Psoas muscle (tissue), 8 donors: ENCODE results near the gene DNAL1. TPM values are rescaled to one million over a fixed set of nuclear protein-coding genes. Genes with fewer than 3 reads are reported as not detected.
A peak's percentile ranks its signal among the peaks of the same experiment; 100 is the strongest.

Source experiments
- ATAC-seq, 4 donors: fragments of 200-7000 bp; cut with Tn5 transposase; one replicate each; pipeline ENCODE4 v1.9.1; 2020; ENCODE audit warnings: moderate library complexity in 3 of 4, mild to moderate bottlenecking in 2 of 4
- DNase-seq, 2 donors: peaks; one replicate each; pipeline ENCODE4 v3.0.0-alpha.2; 2020
- H3K27ac ChIP-seq: fragments of 200-600 bp; one replicate; pipeline ENCODE4 v1.8.0; 2022
- H3K27me3 ChIP-seq, 3 donors: fragments of 200-600 bp in 1 of 3; one replicate each; pipeline versions ENCODE4 v1.6.1 to v1.8.0; 2013 to 2022; ENCODE audit warnings: low read length in 2 of 3, mild to moderate bottlenecking in 2 of 3, moderate library complexity in 1 of 3; ENCODE audit not compliant: insufficient read depth in 3 of 3
- H3K36me3 ChIP-seq, 2 donors: fragments of 200-600 bp in 1 of 2; one replicate each; pipeline versions ENCODE4 v1.6.1 to v1.8.0; 2013 to 2022; ENCODE audit warnings: low read depth in 1 of 2, mild to moderate bottlenecking in 1 of 2, moderate library complexity in 1 of 2; ENCODE audit not compliant: insufficient read depth in 1 of 2
- H3K4me1 ChIP-seq: fragments of 200-600 bp; one replicate; pipeline ENCODE4 v1.8.0; 2022
- H3K4me3 ChIP-seq: fragments of 200-600 bp; one replicate; pipeline ENCODE4 v1.8.0; 2022; ENCODE audit warnings: mild to moderate bottlenecking
- H3K9me3 ChIP-seq: fragments of 200-600 bp; one replicate; pipeline ENCODE4 v1.8.0; 2022
- WGBS, 3 donors: extraction: QIAGEN DNeasy Blood & Tissue Kit; methylation state at CpG; one replicate each; pipeline versions ENCODE4 v1.1.6 to v1.1.7; 2013; 5-methylcytosine and 5-hydroxymethylcytosine counted together
- intact Hi-C, 2 donors: fragments of 100-400 bp; cut with DNase I; formaldehyde crosslinking; loops; one replicate each; pipeline versions ENCODE4 v1.11.0 to v1.14.2; 2022
- polyA plus RNA-seq, 3 donors: library from polyadenylated mRNA; stranded (reverse); fragments of 200-250 nt; gene quantifications; one replicate each; pipeline ENCODE4 v1.2.3, GENCODE V29; 2013
- total RNA-seq, 4 donors: library from RNA; stranded (reverse); fragmentation: NEBNext Ultra II Directional in 2 of 4; extraction: Animal tissue kit (Norgen Biotek cat#: 25700) in 2 of 4; gene quantifications; one replicate each; pipeline versions ENCODE4 v1.2.1 to v1.2.4, GENCODE V29; 2021 to 2023
- TF ChIP-seq, protein P1 (sequence below): fragments of 200-600 bp; IDR thresholded peaks from one replicate; pipeline ENCODE4 v1.8.0; 2022; ENCODE audit warnings: antibody characterized with exemption
- donor health status: healthy with polysubstance abuse.
- donor health status: DM: no; HTN: no; CAD: no; lungs with moderate emphysema.
- donor health status: Bipolar disorder and iron deficiency.
- donor health status: healthy.
- donor health status: DM: yes; HTN: yes; CAD: no.
- donor health status: DM: no; HTN: no; CAD: no.
- donor health status: DM: no; HTN: no; CAD: no.
- donor health status: DM: yes; HTN: yes; CAD: no.

DNAL1 gene
- total and polyA plus RNA-seq, 7 donors: 4.3 to 20.0 (median 6.4) TPM

- WGBS, 3 donors: 15 to 27% (median 17%) methylated on average over 6 of the region's 6 CpGs
- peak overlapping the region; percentile 92 for H3K27ac ChIP-seq
- peaks cover 4 to 75% of the 10 kb centered on the region in 2 donors for H3K36me3 ChIP-seq
- ATAC-seq: peak; percentile 47 to 56 (median 54)
- no peaks in the 10 kb centered on the region for H3K9me3 ChIP-seq
- H3K4me1 ChIP-seq: peaks cover 65% of the 10 kb centered on the region
- H3K4me3 ChIP-seq: no peak overlapping the region
- TF ChIP-seq, protein P1, sequence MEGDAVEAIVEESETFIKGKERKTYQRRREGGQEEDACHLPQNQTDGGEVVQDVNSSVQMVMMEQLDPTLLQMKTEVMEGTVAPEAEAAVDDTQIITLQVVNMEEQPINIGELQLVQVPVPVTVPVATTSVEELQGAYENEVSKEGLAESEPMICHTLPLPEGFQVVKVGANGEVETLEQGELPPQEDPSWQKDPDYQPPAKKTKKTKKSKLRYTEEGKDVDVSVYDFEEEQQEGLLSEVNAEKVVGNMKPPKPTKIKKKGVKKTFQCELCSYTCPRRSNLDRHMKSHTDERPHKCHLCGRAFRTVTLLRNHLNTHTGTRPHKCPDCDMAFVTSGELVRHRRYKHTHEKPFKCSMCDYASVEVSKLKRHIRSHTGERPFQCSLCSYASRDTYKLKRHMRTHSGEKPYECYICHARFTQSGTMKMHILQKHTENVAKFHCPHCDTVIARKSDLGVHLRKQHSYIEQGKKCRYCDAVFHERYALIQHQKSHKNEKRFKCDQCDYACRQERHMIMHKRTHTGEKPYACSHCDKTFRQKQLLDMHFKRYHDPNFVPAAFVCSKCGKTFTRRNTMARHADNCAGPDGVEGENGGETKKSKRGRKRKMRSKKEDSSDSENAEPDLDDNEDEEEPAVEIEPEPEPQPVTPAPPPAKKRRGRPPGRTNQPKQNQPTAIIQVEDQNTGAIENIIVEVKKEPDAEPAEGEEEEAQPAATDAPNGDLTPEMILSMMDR: peak; percentile 97
- peak; percentile 84 to 92 for DNase-seq
- intact Hi-C loops: loop anchor here (1.0 to 2.0 kb wide), 2 partner anchors 96 kb away; no protein-coding TSS in a partner anchor
- H3K27me3 ChIP-seq: no peaks in the 10 kb centered on the region
These were observed 84.0 kb downstream of the DNAL1 start for GRCh38 chr14:73728717-73729330.

GRCh38 chr14:73729556-73730265 lies 84.9 kb downstream of the DNAL1 start:
- intact Hi-C loops: loop anchor here (2.0 kb wide), 2 partner anchors 23 to 95 kb away; no protein-coding TSS in a partner anchor
- peak overlapping the region; percentile 92 for H3K27ac ChIP-seq
- WGBS, 3 donors: 86 to 91% (median 87%) methylated on average over 23 of the region's 23 CpGs

DNA sequence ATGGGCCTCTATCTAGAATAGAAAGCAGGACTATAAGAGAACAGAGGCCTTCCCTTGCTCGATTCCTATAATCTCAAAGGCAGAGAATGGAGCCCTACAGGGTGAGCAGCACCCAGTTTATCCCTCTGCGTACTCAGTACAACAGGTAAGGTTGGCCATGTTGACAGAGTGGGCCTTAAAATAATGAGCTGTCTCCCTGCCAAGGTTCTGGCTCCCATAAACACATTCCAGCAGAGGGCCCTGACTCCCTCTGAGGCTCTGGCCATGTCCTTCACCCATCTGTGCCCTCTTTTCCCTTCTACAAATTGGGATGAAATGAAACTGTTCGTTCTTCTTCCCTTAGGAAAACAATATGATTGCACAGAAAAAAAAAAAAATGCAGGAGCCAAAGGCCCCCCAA lies 86.3 kb downstream of the DNAL1 start:
- ATAC-seq (peak in 3 of 4 donors; percentile 18 to 53 (median 36)), DNase-seq (no peak)
- intact Hi-C loops: loop anchor here in 1 of 2 donors (2.0 kb wide), 1 partner anchor 22 kb away; no protein-coding TSS in a partner anchor
- peaks cover 4 to 86% of the 10 kb centered on the region in 2 donors for H3K36me3 ChIP-seq
- TF ChIP-seq, protein P1: peak; percentile 11
- no peaks in the 10 kb centered on the region for H3K27me3 ChIP-seq
- peak overlapping the region; percentile 60 for H3K27ac ChIP-seq
- H3K4me1 ChIP-seq: peaks cover 43% of the 10 kb centered on the region
- 39 to 51% (median 45%) methylated on average over 3 of the region's 3 CpGs for whole genome bisulfite sequencing, 3 donors
- no peaks in the 10 kb centered on the region for H3K9me3 ChIP-seq
- H3K4me3 ChIP-seq: no peak overlapping the region

More at GRCh38 chr14:73729556-73730265, 84.9 kb downstream of the DNAL1 start:
- H3K4me1 ChIP-seq: peaks cover 57% of the 10 kb centered on the region
- H3K36me3 ChIP-seq: peaks cover 4 to 84% of the 10 kb centered on the region in 2 donors
- no peaks in the 10 kb centered on the region for H3K9me3 ChIP-seq
- H3K4me3 ChIP-seq: no peak overlapping the region
- ATAC-seq (no peak), DNase-seq (no peak)
- TF ChIP-seq, protein P1: no peak
- H3K27me3 ChIP-seq: no peaks in the 10 kb centered on the region

DNA sequence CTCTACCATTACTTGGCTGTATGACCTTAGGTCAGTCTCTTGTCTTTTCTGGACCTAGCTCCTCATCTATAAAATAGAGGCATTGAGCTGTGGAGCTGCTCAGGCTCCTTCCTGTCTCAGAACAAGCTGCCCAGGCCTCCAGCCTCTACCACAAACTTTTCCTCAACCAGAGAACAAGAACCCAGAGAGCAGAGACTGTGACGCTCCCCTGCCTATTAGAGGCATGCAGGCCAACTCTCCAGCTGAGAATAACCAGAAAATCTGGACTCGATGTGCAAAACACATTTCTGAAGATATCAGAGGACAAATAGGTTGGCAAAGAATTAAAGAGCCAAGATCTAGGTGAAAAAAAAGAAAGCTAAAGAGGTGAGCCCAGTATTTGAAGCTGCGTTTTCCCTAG lies 87.2 kb downstream of the DNAL1 start:
- TF ChIP-seq, protein P1: no peak
- intact Hi-C loops: no loop called here
- H3K4me1 ChIP-seq: peaks cover 34% of the 10 kb centered on the region
- H3K4me3 ChIP-seq: no peak overlapping the region
- ATAC-seq: no peak
- DNase-seq: no peak
- H3K9me3 ChIP-seq: no peaks in the 10 kb centered on the region
- peak overlapping the region; percentile 60 for H3K27ac ChIP-seq
- no peaks in the 10 kb centered on the region for H3K27me3 ChIP-seq
- WGBS, 3 donors: 69 to 73% (median 71%) methylated on average over 3 of the region's 3 CpGs
- peaks cover 0 to 86% of the 10 kb centered on the region in 2 donors for H3K36me3 ChIP-seq
